ENCODE measurements around the gene C2CD2L.
"Not testable (repeated sequence)": the region's sequence is repeated elsewhere in the genome, so short reads cannot be mapped to it uniquely, and the experiment has no call there.

C2CD2L gene

DNA sequence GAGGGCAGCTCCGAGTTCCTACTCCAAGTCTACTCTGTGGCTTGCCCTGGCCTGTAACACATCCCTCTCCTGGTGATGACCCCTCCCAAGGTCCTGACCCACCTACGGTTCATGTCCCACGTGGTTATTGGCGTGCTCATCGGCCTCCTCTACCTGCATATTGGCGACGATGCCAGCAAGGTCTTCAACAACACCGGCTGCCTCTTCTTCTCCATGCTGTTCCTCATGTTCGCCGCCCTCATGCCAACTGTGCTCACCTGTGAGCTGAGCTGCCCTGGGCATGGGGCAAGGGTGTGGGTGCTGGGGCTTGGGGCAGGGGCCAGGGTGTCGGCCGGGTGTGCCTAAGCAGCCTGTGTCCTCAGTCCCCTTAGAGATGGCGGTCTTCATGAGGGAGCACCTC, 51.3 kb downstream of the C2CD2L start:
- no peak overlapping the region for H3K4me3 ChIP-seq (ENCODE audit: low read depth, low read length)
- no peak for TF ChIP-seq CTCF (IDR thresholded peaks at IDR 0.05; ENCODE audit: insufficient read depth, low read depth, low read length, missing control alignments)
- DNase-seq (ENCODE audit: low read depth), result no peak

- TF ChIP-seq CTCF (IDR thresholded peaks at IDR 0.05; ENCODE audit: insufficient read depth, low read depth, low read length, missing control alignments), result no peak
- DNase-seq (ENCODE audit: low read depth), result no peak
- no peak overlapping the region for H3K4me3 ChIP-seq (ENCODE audit: low read depth, low read length)
These were observed 53.0 kb downstream of the C2CD2L start for GRCh38 chr11:119160151-119160550.

- TF ChIP-seq CTCF (IDR thresholded peaks at IDR 0.05; ENCODE audit: insufficient read depth, low read depth, low read length, missing control alignments), result no peak
- no peak for DNase-seq (ENCODE audit: low read depth)
- no peak overlapping the region for H3K4me3 ChIP-seq (ENCODE audit: low read depth, low read length)
These were observed 54.7 kb downstream of the C2CD2L start for GRCh38 chr11:119161871-119162270.

- no peak overlapping the region for H3K4me3 ChIP-seq (ENCODE audit: low read depth, low read length)
- no peak for DNase-seq (ENCODE audit: low read depth)
- no peak for TF ChIP-seq CTCF (IDR thresholded peaks at IDR 0.05; ENCODE audit: insufficient read depth, low read depth, low read length, missing control alignments)
These were observed 59.4 kb downstream of the C2CD2L start for GRCh38 chr11:119166368-119167076.

DNA sequence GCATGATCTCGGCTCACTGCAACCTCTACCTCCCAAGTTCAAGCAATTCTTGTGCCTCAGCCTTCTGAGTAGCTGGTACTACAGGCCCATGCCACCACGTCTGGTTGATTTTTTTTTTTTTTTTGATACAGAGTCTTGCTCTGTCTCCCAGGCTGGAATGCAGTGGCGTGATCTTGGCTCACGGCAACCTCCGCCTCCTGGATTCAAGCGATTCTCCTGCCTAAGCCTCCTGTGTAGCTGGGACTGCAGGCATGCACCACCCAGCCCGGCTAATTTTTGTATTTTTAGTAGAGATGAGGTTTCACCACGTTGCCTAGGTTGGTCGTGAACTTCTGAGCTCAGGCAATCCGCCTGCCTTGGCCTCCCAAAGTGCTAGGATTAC, 59.9 kb downstream of the C2CD2L start:
- H3K4me3 ChIP-seq (ENCODE audit: low read depth, low read length); DNase-seq (ENCODE audit: low read depth): not testable (repeated sequence)

GRCh38 chr11:119167933-119168332, 60.8 kb downstream of the C2CD2L start:
- no peak for TF ChIP-seq CTCF (IDR thresholded peaks at IDR 0.05; ENCODE audit: insufficient read depth, low read depth, low read length, missing control alignments)
- DNase-seq (ENCODE audit: low read depth), result no peak
- H3K4me3 ChIP-seq (ENCODE audit: low read depth, low read length), result no peak overlapping the region

Measured in GM12865 (cell line).